Measurements from ENCODE around the gene NUP188. TPM values are rescaled to one million over a fixed set of nuclear protein-coding genes. Genes with fewer than 3 reads are reported as not detected.

Gene NUP188
- total and polyA plus RNA-seq, 2 donors (not counting 1 experiment from before 2014, with no cell fraction given) = 28.8 to 31.4 TPM

DNA sequence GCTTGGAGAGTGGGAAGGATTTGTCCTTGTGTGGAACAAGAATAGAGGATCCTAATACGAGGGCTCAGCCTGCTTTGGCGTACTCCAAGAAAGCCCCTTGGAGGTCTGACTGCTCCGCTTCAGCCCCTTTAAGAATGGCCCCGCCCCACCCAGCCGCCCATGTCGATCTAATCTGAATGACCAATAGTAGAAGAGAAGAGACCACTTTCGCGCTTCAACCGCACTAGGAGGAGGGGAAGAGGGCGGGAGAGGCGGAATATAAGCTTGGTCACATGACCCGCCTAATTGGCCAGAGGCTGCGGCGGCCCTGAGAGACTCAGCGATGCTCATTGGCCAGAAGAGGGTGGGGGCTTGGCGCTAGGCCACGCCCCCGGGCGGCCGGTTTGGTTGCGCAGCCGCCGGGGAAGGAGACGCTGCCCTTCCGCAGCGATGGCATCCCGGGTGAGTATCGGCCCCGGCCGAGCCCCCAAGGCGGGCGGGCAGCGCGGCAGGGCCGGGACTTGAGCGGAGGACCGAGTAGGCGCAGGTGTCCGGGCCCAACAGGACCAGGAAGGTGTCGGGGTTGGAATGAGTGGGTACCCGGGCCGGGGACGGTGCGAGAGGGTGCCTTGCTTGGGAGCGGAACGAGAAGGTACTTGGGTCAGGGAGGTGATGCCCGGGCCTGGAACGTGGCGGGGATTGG, 88.9 kb downstream of the NUP188 start, which contains the start of gene MIGA2:
TSS of gene MIGA2 (plus strand) at position 386 of the 682 bp plus-strand sequence. CDS start 3,969 bp downstream, outside the sequence.
- no peaks in the 10 kb centered on the region for H3K36me3 ChIP-seq (ENCODE audit: control insufficient read depth, insufficient read depth, low read length)
- H2AFZ ChIP-seq (ENCODE audit: low read length) = peak within 1 kb of the TSS; percentile 98
- peak within 1 kb of the TSS; percentile 94 for H3K4me2 ChIP-seq (ENCODE audit: extremely low read depth, insufficient read depth, low read length)
- H3K9ac ChIP-seq (ENCODE audit: insufficient read depth, low read length) = peak within 1 kb of the TSS; percentile 83
- H4K20me1 ChIP-seq (ENCODE audit: control insufficient read depth, extremely low read depth, insufficient read depth, low read length) = no peaks in the 10 kb centered on the region
- no peaks in the 10 kb centered on the region for H3K27me3 ChIP-seq (ENCODE audit: control insufficient read depth, insufficient read depth, low read length)
- H3K9me3 ChIP-seq (ENCODE audit: control insufficient read depth, insufficient read depth, low read depth, low read length) = no peaks in the 10 kb centered on the region
- H3K27ac ChIP-seq (ENCODE audit: insufficient read depth, low read length) = peak within 1 kb of the TSS; percentile 59
- TF ChIP-seq EZH2 (IDR thresholded peaks at IDR 0.05; ENCODE audit: low read length, missing control alignments) = no peak
- TF ChIP-seq, protein P1, sequence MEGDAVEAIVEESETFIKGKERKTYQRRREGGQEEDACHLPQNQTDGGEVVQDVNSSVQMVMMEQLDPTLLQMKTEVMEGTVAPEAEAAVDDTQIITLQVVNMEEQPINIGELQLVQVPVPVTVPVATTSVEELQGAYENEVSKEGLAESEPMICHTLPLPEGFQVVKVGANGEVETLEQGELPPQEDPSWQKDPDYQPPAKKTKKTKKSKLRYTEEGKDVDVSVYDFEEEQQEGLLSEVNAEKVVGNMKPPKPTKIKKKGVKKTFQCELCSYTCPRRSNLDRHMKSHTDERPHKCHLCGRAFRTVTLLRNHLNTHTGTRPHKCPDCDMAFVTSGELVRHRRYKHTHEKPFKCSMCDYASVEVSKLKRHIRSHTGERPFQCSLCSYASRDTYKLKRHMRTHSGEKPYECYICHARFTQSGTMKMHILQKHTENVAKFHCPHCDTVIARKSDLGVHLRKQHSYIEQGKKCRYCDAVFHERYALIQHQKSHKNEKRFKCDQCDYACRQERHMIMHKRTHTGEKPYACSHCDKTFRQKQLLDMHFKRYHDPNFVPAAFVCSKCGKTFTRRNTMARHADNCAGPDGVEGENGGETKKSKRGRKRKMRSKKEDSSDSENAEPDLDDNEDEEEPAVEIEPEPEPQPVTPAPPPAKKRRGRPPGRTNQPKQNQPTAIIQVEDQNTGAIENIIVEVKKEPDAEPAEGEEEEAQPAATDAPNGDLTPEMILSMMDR (conservative IDR thresholded peaks at IDR 0.05 in 1 of 2, IDR thresholded peaks at IDR 0.05 in 1 of 2; ENCODE audit: low read depth in 1 of 2, low read length in 2 of 2) = no peak
- H3K4me3 ChIP-seq (replicated peaks in 1 of 4; ENCODE audit: control extremely low read depth in 1 of 4, insufficient read depth in 1 of 4, low read depth in 3 of 4, low read length in 4 of 4) = peak within 1 kb of the TSS; percentile 77 to 95 (median 81)
- peaks cover 9% of the 10 kb centered on the region for H3K4me1 ChIP-seq (ENCODE audit: control insufficient read depth, extremely low read depth, insufficient read depth, low read length)
- H3K79me2 ChIP-seq (ENCODE audit: control insufficient read depth, insufficient read depth, low read length) = peaks cover 13% of the 10 kb centered on the region
- DNase-seq (ENCODE audit: low read depth in 2 of 2) = peak; percentile 99

- Histone ChIP-seq H3K4me1 (ENCODE audit: control insufficient read depth, extremely low read depth, insufficient read depth, low read length) (peaks cover 9% of the 10 kb centered on the region), H3K9me3 (ENCODE audit: control insufficient read depth, insufficient read depth, low read depth, low read length) (no peaks in the 10 kb centered on the region), H3K36me3 (ENCODE audit: control insufficient read depth, insufficient read depth, low read length) (peaks cover 3% of the 10 kb centered on the region), H3K4me3 (replicated peaks in 1 of 4; ENCODE audit: control extremely low read depth in 1 of 4, insufficient read depth in 1 of 4, low read depth in 3 of 4, low read length in 4 of 4) (peak overlapping the region; percentile 77 to 95 (median 81)), H3K9ac (ENCODE audit: insufficient read depth, low read length) (peak overlapping the region; percentile 83), H2AFZ (ENCODE audit: low read length) (peak overlapping the region; percentile 66), H3K79me2 (ENCODE audit: control insufficient read depth, insufficient read depth, low read length) (peaks cover 13% of the 10 kb centered on the region), H4K20me1 (ENCODE audit: control insufficient read depth, extremely low read depth, insufficient read depth, low read length) (no peaks in the 10 kb centered on the region), H3K27me3 (ENCODE audit: control insufficient read depth, insufficient read depth, low read length) (no peaks in the 10 kb centered on the region), H3K4me2 (ENCODE audit: extremely low read depth, insufficient read depth, low read length) (peak overlapping the region; percentile 94), H3K27ac (ENCODE audit: insufficient read depth, low read length) (peak overlapping the region; percentile 59)
- no peak for DNase-seq (ENCODE audit: low read depth in 2 of 2)
- no peak for TF ChIP-seq EZH2 (IDR thresholded peaks at IDR 0.05; ENCODE audit: low read length, missing control alignments)
- TF ChIP-seq, protein P1 (conservative IDR thresholded peaks at IDR 0.05 in 1 of 2, IDR thresholded peaks at IDR 0.05 in 1 of 2; ENCODE audit: low read depth in 1 of 2, low read length in 2 of 2) = no peak
Measured at GRCh38 chr9:129036923-129037766, 89.6 kb downstream of the NUP188 start.

GRCh38 chr9:129037767-129038098, 90.2 kb downstream of the NUP188 start:
- TF ChIP-seq, protein P1 (conservative IDR thresholded peaks at IDR 0.05 in 1 of 2, IDR thresholded peaks at IDR 0.05 in 1 of 2; ENCODE audit: low read depth in 1 of 2, low read length in 2 of 2) = no peak
- TF ChIP-seq EZH2 (IDR thresholded peaks at IDR 0.05; ENCODE audit: low read length, missing control alignments) = no peak
- peak overlapping the region; percentile 94 for H3K4me2 ChIP-seq (ENCODE audit: extremely low read depth, insufficient read depth, low read length)
- no peaks in the 10 kb centered on the region for H3K27me3 ChIP-seq (ENCODE audit: control insufficient read depth, insufficient read depth, low read length)
- peak overlapping the region; percentile 77 to 95 (median 81) for H3K4me3 ChIP-seq (replicated peaks in 1 of 4; ENCODE audit: control extremely low read depth in 1 of 4, insufficient read depth in 1 of 4, low read depth in 3 of 4, low read length in 4 of 4)
- no peak overlapping the region for H2AFZ ChIP-seq (ENCODE audit: low read length)
- no peaks in the 10 kb centered on the region for H4K20me1 ChIP-seq (ENCODE audit: control insufficient read depth, extremely low read depth, insufficient read depth, low read length)
- no peak for DNase-seq (ENCODE audit: low read depth in 2 of 2)
- H3K36me3 ChIP-seq (ENCODE audit: control insufficient read depth, insufficient read depth, low read length) = peaks cover 8% of the 10 kb centered on the region
- peaks cover 9% of the 10 kb centered on the region for H3K4me1 ChIP-seq (ENCODE audit: control insufficient read depth, extremely low read depth, insufficient read depth, low read length)
- H3K9me3 ChIP-seq (ENCODE audit: control insufficient read depth, insufficient read depth, low read depth, low read length) = no peaks in the 10 kb centered on the region
- H3K79me2 ChIP-seq (ENCODE audit: control insufficient read depth, insufficient read depth, low read length) = peaks cover 13% of the 10 kb centered on the region
- peak overlapping the region; percentile 13 for H3K9ac ChIP-seq (ENCODE audit: insufficient read depth, low read length)
- H3K27ac ChIP-seq (ENCODE audit: insufficient read depth, low read length) = peak overlapping the region; percentile 17
